ENCODE results near the gene SMIM24. TPM values are rescaled to one million over a fixed set of nuclear protein-coding genes. Genes with fewer than 3 reads are reported as not detected.

SMIM24 gene
- total RNA-seq, 4 donors from 2014 or later: not detected

GRCh38 chr19:3468211-3468610 lies 12.1 kb downstream of the SMIM24 start:
- H3K36me3 ChIP-seq: peaks cover 0 to 13% of the 10 kb centered on the region in 2 donors
- no peaks in the 10 kb centered on the region for H3K27me3 ChIP-seq
- H3K4me1 ChIP-seq: peaks cover 4 to 93% (median 41%) of the 10 kb centered on the region in 3 donors
- H3K4me3 ChIP-seq: no peak overlapping the region
- H3K27ac ChIP-seq: peak overlapping the region in 3 of 4 donors; percentile 68 to 87 (median 85)
- ATAC-seq: no peak
- H3K9me3 ChIP-seq: no peaks in the 10 kb centered on the region
- no CpG with 5 or more reads among the region's 3 CpGs for WGBS, 2 donors (ENCODE audit: low coverage in 1 of 2)
- no peak for TF ChIP-seq CTCF (IDR thresholded peaks at IDR 0.05)
- TF ChIP-seq POLR2AphosphoS5 (IDR thresholded peaks at IDR 0.05): no peak
- no peak for TF ChIP-seq POLR2A (IDR thresholded peaks at IDR 0.05)
- no peak for TF ChIP-seq EP300 (IDR thresholded peaks at IDR 0.05)

GRCh38 chr19:3467437-3468198 lies 12.7 kb downstream of the SMIM24 start:
- H3K4me1 ChIP-seq: peaks cover 4 to 94% (median 47%) of the 10 kb centered on the region in 3 donors
- H3K4me3 ChIP-seq: no peak overlapping the region
- TF ChIP-seq EP300 (IDR thresholded peaks at IDR 0.05): no peak
- H3K27me3 ChIP-seq: no peaks in the 10 kb centered on the region
- WGBS, 2 donors (ENCODE audit: low coverage in 1 of 2): 80 to 91% methylated on average over 2 to 5 of the region's 10 CpGs
- H3K9me3 ChIP-seq: no peaks in the 10 kb centered on the region
- H3K27ac ChIP-seq: peak overlapping the region; percentile 31 to 87 (median 86)
- H3K36me3 ChIP-seq: peaks cover 0 to 19% of the 10 kb centered on the region in 2 donors
- no peak for ATAC-seq

- 2 to 16% methylated on average over 3 to 6 of the region's 9 CpGs for WGBS, 2 donors (ENCODE audit: low coverage in 1 of 2)
- Histone ChIP-seq H3K27ac (peak overlapping the region in 3 of 4 donors; percentile 85 to 87 (median 86)), H3K9me3 (no peaks in the 10 kb centered on the region), H3K4me1 (peaks cover 4 to 92% (median 40%) of the 10 kb centered on the region in 3 donors), H3K27me3 (no peaks in the 10 kb centered on the region), H3K4me3 (no peak overlapping the region), H3K36me3 (peaks cover 0 to 29% of the 10 kb centered on the region in 2 donors)
- TF ChIP-seq POLR2AphosphoS5 (IDR thresholded peaks at IDR 0.05) (peak; percentile 56), POLR2A (IDR thresholded peaks at IDR 0.05) (no peak)
- ATAC-seq: peak; percentile 54
Observed at GRCh38 chr19:3466635-3467034, 13.7 kb downstream of the SMIM24 start.

GRCh38 chr19:3465552-3465951 lies 14.8 kb downstream of the SMIM24 start:
- TF ChIP-seq CTCF (IDR thresholded peaks at IDR 0.05) (no peak), POLR2AphosphoS5 (IDR thresholded peaks at IDR 0.05) (no peak), POLR2A (IDR thresholded peaks at IDR 0.05) (no peak), EP300 (IDR thresholded peaks at IDR 0.05) (no peak)
- no peak for ATAC-seq
- Histone ChIP-seq H3K4me3 (no peak overlapping the region), H3K4me1 (peaks cover 4 to 92% (median 40%) of the 10 kb centered on the region in 3 donors), H3K36me3 (peaks cover 0 to 40% of the 10 kb centered on the region in 2 donors), H3K9me3 (no peaks in the 10 kb centered on the region), H3K27ac (peak overlapping the region; percentile 51 to 87 (median 86)), H3K27me3 (no peaks in the 10 kb centered on the region)
- WGBS, 2 donors (ENCODE audit: low coverage in 1 of 2): 49% methylated on average over 3 of the region's 7 CpGs; no CpG with 5 or more reads in 1 of the 2 donors

GRCh38 chr19:3464587-3465235 lies 15.6 kb downstream of the SMIM24 start:
- 68 to 71% methylated on average over 2 to 6 of the region's 31 CpGs for WGBS, 2 donors (ENCODE audit: low coverage in 1 of 2)

More at GRCh38 chr19:3464587-3465235, 15.6 kb downstream of the SMIM24 start:
- Histone ChIP-seq H3K4me1 (peaks cover 4 to 98% (median 46%) of the 10 kb centered on the region in 3 donors), H3K4me3 (no peak overlapping the region), H3K27me3 (no peaks in the 10 kb centered on the region), H3K27ac (peak overlapping the region; percentile 30 to 87 (median 85)), H3K9me3 (no peaks in the 10 kb centered on the region), H3K36me3 (peaks cover 0 to 48% of the 10 kb centered on the region in 2 donors)
- ATAC-seq: no peak
- TF ChIP-seq CTCF (IDR thresholded peaks at IDR 0.05) (no peak), POLR2A (IDR thresholded peaks at IDR 0.05) (no peak), POLR2AphosphoS5 (IDR thresholded peaks at IDR 0.05) (no peak), EP300 (IDR thresholded peaks at IDR 0.05) (no peak)
